Thyroid gland (tissue), 4 donors: ENCODE data around the gene THRSP.

Source experiments
- POLR2A ChIP-seq, 2 donors: fragments of 450-650 bp; IDR thresholded peaks; one replicate each; pipeline ENCODE4 v1.6.1; 2017; ENCODE audit warnings: antibody characterized with exemption in 2 of 2, mild to moderate bottlenecking in 2 of 2, moderate library complexity in 1 of 2
- TF ChIP-seq, protein P1 (sequence below), 6 experiments: fragments of 200-600 bp in 3 of 6; fragments of 450-650 bp in 3 of 6; sonication (generic) in 3 of 6; IDR thresholded peaks; one replicate each; pipeline ENCODE4 v1.5.1; 2016 to 2019; ENCODE audit warnings: antibody characterized with exemption in 6 of 6, mild to moderate bottlenecking in 2 of 6, inconsistent platforms in 1 of 6, moderate library complexity in 1 of 6

DNA sequence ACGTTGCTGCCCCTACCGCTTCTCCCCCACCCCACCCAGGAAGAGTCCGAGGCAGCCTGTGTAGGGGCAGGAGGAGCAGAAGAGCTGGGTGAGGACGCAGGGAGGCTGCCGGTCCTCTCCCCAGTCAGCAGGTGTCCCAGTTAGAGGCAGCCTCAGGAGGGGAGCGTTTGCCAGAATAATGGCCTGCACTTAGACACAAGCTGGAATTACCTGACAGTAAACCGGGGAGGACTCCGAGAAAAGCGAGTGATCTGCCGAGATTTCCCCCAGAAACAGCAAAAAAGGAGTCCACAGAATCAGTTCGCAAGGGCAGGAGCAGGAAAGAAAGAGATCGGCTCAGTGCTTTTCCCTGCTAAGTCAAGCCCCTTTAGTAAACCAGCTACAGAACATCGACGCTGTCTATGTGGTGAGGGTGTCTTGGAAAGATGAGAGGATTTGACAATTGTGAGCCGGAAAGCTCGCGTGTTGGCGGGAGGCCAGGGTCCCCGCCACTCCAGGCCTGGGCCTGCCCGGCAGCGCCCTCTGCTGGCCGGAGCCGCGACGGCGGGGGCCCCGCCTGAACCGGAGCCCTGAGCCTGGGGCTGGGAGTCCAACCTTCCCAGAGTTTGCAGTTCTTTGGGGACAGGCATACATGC is 17.7 kb upstream of the THRSP start:
- TF ChIP-seq, protein P1, sequence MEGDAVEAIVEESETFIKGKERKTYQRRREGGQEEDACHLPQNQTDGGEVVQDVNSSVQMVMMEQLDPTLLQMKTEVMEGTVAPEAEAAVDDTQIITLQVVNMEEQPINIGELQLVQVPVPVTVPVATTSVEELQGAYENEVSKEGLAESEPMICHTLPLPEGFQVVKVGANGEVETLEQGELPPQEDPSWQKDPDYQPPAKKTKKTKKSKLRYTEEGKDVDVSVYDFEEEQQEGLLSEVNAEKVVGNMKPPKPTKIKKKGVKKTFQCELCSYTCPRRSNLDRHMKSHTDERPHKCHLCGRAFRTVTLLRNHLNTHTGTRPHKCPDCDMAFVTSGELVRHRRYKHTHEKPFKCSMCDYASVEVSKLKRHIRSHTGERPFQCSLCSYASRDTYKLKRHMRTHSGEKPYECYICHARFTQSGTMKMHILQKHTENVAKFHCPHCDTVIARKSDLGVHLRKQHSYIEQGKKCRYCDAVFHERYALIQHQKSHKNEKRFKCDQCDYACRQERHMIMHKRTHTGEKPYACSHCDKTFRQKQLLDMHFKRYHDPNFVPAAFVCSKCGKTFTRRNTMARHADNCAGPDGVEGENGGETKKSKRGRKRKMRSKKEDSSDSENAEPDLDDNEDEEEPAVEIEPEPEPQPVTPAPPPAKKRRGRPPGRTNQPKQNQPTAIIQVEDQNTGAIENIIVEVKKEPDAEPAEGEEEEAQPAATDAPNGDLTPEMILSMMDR (IDR thresholded peaks at IDR 0.05): peak; percentile 75 to 99 (median 97)
- no peak for TF ChIP-seq POLR2A (IDR thresholded peaks at IDR 0.05)
